Measurements from ENCODE around the gene FHIP1B.

DNA sequence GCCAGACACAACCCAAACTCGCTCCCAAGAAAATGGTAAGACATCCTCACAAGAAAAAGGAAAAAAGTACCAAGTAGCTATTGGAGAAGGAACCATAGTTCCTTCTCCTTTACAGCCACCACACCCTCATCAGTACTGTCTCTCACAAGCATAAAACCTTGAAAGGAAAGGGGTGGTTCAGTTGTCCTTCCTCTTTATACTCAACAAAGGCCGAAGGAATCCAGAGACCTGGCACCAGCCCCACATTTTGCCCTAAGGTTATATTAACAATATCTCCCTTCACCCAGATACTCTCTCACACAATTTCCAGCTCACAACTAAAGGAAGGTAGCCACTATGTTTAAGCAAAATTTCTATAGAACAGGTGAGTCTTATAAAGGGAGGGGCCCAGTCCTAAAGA is 8.5 kb downstream of the FHIP1B start:
- TF ChIP-seq YY1 (IDR thresholded peaks at IDR 0.05; ENCODE audit: low read depth) (no peak), CEBPB (IDR thresholded peaks at IDR 0.05) (no peak)
- TF ChIP-seq, protein P1, sequence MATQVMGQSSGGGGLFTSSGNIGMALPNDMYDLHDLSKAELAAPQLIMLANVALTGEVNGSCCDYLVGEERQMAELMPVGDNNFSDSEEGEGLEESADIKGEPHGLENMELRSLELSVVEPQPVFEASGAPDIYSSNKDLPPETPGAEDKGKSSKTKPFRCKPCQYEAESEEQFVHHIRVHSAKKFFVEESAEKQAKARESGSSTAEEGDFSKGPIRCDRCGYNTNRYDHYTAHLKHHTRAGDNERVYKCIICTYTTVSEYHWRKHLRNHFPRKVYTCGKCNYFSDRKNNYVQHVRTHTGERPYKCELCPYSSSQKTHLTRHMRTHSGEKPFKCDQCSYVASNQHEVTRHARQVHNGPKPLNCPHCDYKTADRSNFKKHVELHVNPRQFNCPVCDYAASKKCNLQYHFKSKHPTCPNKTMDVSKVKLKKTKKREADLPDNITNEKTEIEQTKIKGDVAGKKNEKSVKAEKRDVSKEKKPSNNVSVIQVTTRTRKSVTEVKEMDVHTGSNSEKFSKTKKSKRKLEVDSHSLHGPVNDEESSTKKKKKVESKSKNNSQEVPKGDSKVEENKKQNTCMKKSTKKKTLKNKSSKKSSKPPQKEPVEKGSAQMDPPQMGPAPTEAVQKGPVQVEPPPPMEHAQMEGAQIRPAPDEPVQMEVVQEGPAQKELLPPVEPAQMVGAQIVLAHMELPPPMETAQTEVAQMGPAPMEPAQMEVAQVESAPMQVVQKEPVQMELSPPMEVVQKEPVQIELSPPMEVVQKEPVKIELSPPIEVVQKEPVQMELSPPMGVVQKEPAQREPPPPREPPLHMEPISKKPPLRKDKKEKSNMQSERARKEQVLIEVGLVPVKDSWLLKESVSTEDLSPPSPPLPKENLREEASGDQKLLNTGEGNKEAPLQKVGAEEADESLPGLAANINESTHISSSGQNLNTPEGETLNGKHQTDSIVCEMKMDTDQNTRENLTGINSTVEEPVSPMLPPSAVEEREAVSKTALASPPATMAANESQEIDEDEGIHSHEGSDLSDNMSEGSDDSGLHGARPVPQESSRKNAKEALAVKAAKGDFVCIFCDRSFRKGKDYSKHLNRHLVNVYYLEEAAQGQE (IDR thresholded peaks at IDR 0.05; ENCODE audit: low read depth): no peak
- TF ChIP-seq, protein P2, sequence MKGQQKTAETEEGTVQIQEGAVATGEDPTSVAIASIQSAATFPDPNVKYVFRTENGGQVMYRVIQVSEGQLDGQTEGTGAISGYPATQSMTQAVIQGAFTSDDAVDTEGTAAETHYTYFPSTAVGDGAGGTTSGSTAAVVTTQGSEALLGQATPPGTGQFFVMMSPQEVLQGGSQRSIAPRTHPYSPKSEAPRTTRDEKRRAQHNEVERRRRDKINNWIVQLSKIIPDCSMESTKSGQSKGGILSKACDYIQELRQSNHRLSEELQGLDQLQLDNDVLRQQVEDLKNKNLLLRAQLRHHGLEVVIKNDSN (IDR thresholded peaks at IDR 0.05): no peak

Measured in Ishikawa (cell line).